HepG2 (cell line): Measurements from ENCODE around the gene FRMD3.

Experiments used
- ARID2 ChIP-seq: sonication (generic); formaldehyde crosslinking; IDR thresholded peaks from 2 replicates; pipeline ENCODE4 v1.8.1; 2022; ENCODE audit warnings: mild to moderate bottlenecking, missing genetic modification reagents, borderline replicate concordance
- CTCF ChIP-seq: sonication (generic); formaldehyde crosslinking; IDR thresholded peaks from 2 replicates; pipeline ENCODE4 v1.5.0; 2020; ENCODE audit warnings: mild to moderate bottlenecking, missing genetic modification reagents, moderate library complexity
- EP300 ChIP-seq, 3 experiments: sonication (generic) in 1 of 3; formaldehyde crosslinking in 1 of 3; IDR thresholded peaks; 2 replicates each; pipeline versions ENCODE4 v1.5.1 to v1.6.1; 2011 to 2020; ENCODE audit warnings: low read depth in 2 of 3, low read length in 2 of 3, borderline replicate concordance in 1 of 3, improper control_type of control experiment in 1 of 3, mild to moderate bottlenecking in 1 of 3, missing genetic modification reagents in 1 of 3, moderate library complexity in 1 of 3
- EZH2 ChIP-seq: conservative IDR thresholded peaks from 2 replicates; pipeline ENCODE4 v1.6.1; 2012; ENCODE audit warnings: mild to moderate bottlenecking, low read depth, low read length, moderate library complexity
- HNRNPH1 ChIP-seq: fragments of 200-400 bp; formaldehyde crosslinking; optimal IDR thresholded peaks from 2 replicates; pipeline ENCODE3; 2017; ENCODE audit warnings: mild to moderate bottlenecking, low read depth, low read length
- IRF9 ChIP-seq: sonication (generic); formaldehyde crosslinking; IDR thresholded peaks from 2 replicates; pipeline ENCODE4 v1.8.0; 2022; ENCODE audit warnings: missing genetic modification reagents, mild to moderate bottlenecking, borderline replicate concordance
- MYC ChIP-seq: sonication (generic); formaldehyde crosslinking; IDR thresholded peaks from 2 replicates; pipeline ENCODE4 v1.9.0; 2021; ENCODE audit warnings: missing genetic modification reagents, borderline replicate concordance
- POLR2A ChIP-seq, 2 experiments: IDR thresholded peaks; 2 replicates each; pipeline ENCODE4 v1.6.1; 2011; ENCODE audit warnings: low read depth in 2 of 2, low read length in 2 of 2, mild to moderate bottlenecking in 1 of 2, moderate library complexity in 1 of 2; ENCODE audit not compliant: insufficient read depth in 1 of 2
- RAD21 ChIP-seq: fragments of 450-650 bp; formaldehyde crosslinking; IDR thresholded peaks from 2 replicates; pipeline ENCODE4 v1.5.0; 2020; ENCODE audit warnings: mild to moderate bottlenecking
- ZNF501 ChIP-seq: sonication (generic); formaldehyde crosslinking; IDR thresholded peaks from 2 replicates; pipeline ENCODE4 v1.5.1; 2020; ENCODE audit warnings: mild to moderate bottlenecking, moderate library complexity, missing genetic modification reagents
- ZNF720 ChIP-seq: sonication (generic); formaldehyde crosslinking; IDR thresholded peaks from 2 replicates; pipeline ENCODE4 v1.4.0; 2020; ENCODE audit warnings: missing genetic modification reagents
- TF ChIP-seq, protein P1 (sequence below): sonication (generic); formaldehyde crosslinking; IDR thresholded peaks from 2 replicates; pipeline ENCODE4 v1.8.0; 2022; ENCODE audit warnings: mild to moderate bottlenecking, missing genetic modification reagents; ENCODE audit not compliant: insufficient replicate concordance
- TF ChIP-seq, protein P2 (sequence below): IDR thresholded peaks from 2 replicates; pipeline ENCODE4 v1.6.1; 2016

DNA sequence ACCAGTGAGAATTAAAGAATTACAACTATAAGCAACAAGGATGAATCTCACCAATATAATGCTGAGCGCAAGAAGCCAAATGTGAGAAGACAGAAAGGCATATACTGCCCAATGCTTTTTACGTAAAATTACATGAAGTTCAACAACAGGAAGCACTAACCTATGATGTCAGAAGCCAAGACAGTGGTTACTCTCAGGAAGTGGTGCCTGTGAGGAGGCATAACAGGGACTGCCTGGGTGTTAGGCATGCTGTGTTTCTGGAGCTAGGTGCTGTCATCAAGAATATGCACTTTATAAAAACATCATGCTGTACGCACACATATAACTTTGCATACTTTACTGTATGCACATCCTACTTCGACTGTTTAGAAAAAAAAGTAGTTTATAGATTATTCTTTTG lies 30.1 kb downstream of the FRMD3 start:
- TF ChIP-seq, protein P1, sequence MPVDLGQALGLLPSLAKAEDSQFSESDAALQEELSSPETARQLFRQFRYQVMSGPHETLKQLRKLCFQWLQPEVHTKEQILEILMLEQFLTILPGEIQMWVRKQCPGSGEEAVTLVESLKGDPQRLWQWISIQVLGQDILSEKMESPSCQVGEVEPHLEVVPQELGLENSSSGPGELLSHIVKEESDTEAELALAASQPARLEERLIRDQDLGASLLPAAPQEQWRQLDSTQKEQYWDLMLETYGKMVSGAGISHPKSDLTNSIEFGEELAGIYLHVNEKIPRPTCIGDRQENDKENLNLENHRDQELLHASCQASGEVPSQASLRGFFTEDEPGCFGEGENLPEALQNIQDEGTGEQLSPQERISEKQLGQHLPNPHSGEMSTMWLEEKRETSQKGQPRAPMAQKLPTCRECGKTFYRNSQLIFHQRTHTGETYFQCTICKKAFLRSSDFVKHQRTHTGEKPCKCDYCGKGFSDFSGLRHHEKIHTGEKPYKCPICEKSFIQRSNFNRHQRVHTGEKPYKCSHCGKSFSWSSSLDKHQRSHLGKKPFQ: no peak
- no peak for TF ChIP-seq RAD21 (CRISPR knock-in tag)
- TF ChIP-seq POLR2A (IDR thresholded peaks at IDR 0.05; ENCODE audit: insufficient read depth in 1 of 2, low read depth in 2 of 2, low read length in 2 of 2): no peak
- TF ChIP-seq CTCF (CRISPR knock-in tag): no peak
- TF ChIP-seq EZH2: no peak
- no peak for TF ChIP-seq ARID2 (CRISPR knock-in tag)
- TF ChIP-seq EP300 (IDR thresholded peaks at IDR 0.05; ENCODE audit: low read depth in 2 of 2, low read length in 2 of 2): no peak
- TF ChIP-seq EP300 (CRISPR knock-in tag; IDR thresholded peaks at IDR 0.05; ENCODE audit: borderline replicate concordance): no peak
- TF ChIP-seq HNRNPH1: no peak
- no peak for TF ChIP-seq IRF9
- TF ChIP-seq, protein P2, sequence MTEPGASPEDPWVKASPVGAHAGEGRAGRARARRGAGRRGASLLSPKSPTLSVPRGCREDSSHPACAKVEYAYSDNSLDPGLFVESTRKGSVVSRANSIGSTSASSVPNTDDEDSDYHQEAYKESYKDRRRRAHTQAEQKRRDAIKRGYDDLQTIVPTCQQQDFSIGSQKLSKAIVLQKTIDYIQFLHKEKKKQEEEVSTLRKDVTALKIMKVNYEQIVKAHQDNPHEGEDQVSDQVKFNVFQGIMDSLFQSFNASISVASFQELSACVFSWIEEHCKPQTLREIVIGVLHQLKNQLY (CRISPR knock-in tag): no peak
- TF ChIP-seq MYC: no peak
- no peak for TF ChIP-seq ZNF501 (CRISPR knock-in tag)
- TF ChIP-seq ZNF720: no peak
